Activated naive CD8-positive, alpha-beta T cell (primary cell): ENCODE results near the gene RNASE8.

Experiments used
- H3K27ac Mint-ChIP-seq: one replicate; pipeline ENCODE4 v1.8.0; 2021; ENCODE audit warnings: mixed read lengths
- H3K27me3 Mint-ChIP-seq: one replicate; pipeline ENCODE4 v1.8.0; 2021; ENCODE audit warnings: mixed read lengths
- H3K36me3 Mint-ChIP-seq: one replicate; pipeline ENCODE4 v1.8.0; 2021; ENCODE audit warnings: mixed read lengths
- H3K4me1 Mint-ChIP-seq: one replicate; pipeline ENCODE4 v1.8.0; 2021; ENCODE audit warnings: low read depth, mixed read lengths
- H3K4me3 Mint-ChIP-seq: one replicate; pipeline ENCODE4 v1.8.0; 2021; ENCODE audit warnings: mild to moderate bottlenecking, mixed read lengths
- H3K9me3 Mint-ChIP-seq: one replicate; pipeline ENCODE4 v1.8.0; 2021; ENCODE audit warnings: low read depth, mixed read lengths

Gene RNASE8

DNA sequence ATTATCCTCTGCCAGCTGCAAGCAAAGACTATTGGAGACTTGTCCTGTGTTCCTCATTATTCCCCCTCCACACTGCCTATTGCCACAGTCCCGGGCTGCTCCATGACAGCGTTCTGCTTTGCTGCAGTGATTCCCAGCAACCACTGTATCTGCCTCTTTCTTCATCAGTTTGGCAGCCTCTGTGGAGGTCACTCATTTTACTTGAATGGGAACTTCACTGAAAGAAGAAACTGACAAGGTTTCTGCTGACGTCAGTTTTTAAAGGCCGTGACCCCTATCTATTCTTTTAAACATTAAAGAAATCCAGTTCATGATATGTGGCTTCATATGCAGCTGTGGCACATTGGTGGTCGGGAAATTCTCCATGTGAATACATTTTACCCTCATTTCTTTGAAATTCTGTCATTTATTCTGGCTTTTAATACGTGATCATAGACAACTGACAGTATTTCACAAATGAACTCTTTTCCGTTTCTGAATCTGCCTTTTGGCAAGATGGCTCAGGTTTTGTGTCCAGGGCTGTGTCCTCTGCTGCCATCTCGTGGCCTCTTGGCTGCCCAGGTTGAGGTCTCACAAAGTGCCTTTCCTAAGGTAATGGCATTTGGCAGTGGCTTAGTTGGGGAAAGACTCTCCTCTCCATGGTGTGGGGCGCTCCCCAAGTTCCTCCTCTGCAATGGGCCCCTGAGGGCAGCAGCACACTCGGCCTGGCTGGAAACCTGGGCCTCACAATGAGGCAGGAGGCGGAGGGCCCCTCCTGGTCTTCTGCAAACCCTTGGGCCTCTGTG, 49.1 kb downstream of the RNASE8 start:
- Mint-ChIP-seq H3K36me3 (no peaks in the 10 kb centered on the region), H3K27ac (peak overlapping the region; percentile 46), H3K4me1 (peaks cover 11% of the 10 kb centered on the region), H3K27me3 (no peaks in the 10 kb centered on the region), H3K4me3 (no peak overlapping the region), H3K9me3 (no peaks in the 10 kb centered on the region)

DNA sequence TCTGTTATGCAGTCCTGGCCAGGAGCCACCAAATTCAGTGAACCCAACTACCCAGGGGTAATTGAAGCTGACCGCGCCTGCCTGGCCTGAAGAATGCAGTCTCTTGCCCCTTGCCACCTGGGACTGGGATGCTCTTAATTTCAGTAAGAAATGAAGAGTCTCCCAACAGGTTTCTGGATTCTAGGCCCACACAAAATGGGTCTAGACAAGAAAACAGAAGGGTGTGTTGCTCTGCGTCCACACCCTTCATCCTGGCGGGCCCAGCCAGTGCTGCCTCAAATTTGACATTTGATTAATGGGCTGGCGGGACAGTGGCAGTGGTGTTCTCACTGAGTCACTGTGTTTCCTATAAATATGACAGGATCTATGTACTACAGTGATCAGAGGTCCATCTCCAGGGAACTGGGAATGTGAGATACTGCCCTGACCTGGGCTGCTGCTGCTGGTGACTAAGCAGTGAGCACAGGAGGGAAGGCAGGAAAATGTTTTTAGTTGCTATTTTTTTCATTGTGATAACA, 49.7 kb downstream of the RNASE8 start:
- Mint-ChIP-seq H3K9me3 (no peaks in the 10 kb centered on the region), H3K4me3 (no peak overlapping the region), H3K27ac (no peak overlapping the region), H3K27me3 (no peaks in the 10 kb centered on the region), H3K4me1 (peaks cover 11% of the 10 kb centered on the region), H3K36me3 (no peaks in the 10 kb centered on the region)
